Measurements from ENCODE around the gene ECHDC1. TPM values are rescaled to one million over a fixed set of nuclear protein-coding genes. Genes with fewer than 3 reads are reported as not detected.
A peak's percentile ranks its signal among the peaks of the same experiment; 100 is the strongest.

Gene ECHDC1
- total and polyA plus RNA-seq, 2 donors from 2014 or later = 44.4 to 76.7 TPM

GRCh38 chr6:127299522-127300240 is 43.7 kb downstream of the ECHDC1 start:
- no peaks in the 10 kb centered on the region for H3K4me1 ChIP-seq (ENCODE audit: control insufficient read depth in 2 of 3, insufficient read depth in 2 of 3, low read depth in 1 of 3, low read length in 3 of 3)
- H3K27ac ChIP-seq (ENCODE audit: low read depth in 2 of 2, low read length in 2 of 2) = no peak overlapping the region
- no peak overlapping the region for H3K4me3 ChIP-seq (ENCODE audit: low read length in 3 of 3)
- H3K36me3 ChIP-seq (ENCODE audit: control insufficient read depth in 2 of 3, insufficient read depth in 3 of 3, low read length in 3 of 3) = peaks cover 0 to 2% (median 0%) of the 10 kb centered on the region in 3 donors
- TF ChIP-seq CTCF (IDR thresholded peaks at IDR 0.05; ENCODE audit: borderline replicate concordance, extremely low read depth, insufficient read depth) = no peak
- intact Hi-C loops (cut with DNase I) = loop anchor here (10.0 kb wide), 1 partner anchor 245 kb away; no protein-coding TSS in a partner anchor
- H3K9me3 ChIP-seq (ENCODE audit: control insufficient read depth in 2 of 3, insufficient read depth in 1 of 3, low read length in 3 of 3) = no peaks in the 10 kb centered on the region
- FAIRE-seq = no peak
- no peaks in the 10 kb centered on the region for H3K27me3 ChIP-seq (ENCODE audit: control insufficient read depth, insufficient read depth, low read length)
- H3K9ac ChIP-seq (ENCODE audit: low read length in 3 of 3) = no peak overlapping the region
- no peak for DNase-seq

GRCh38 chr6:127298475-127298874 is 44.9 kb downstream of the ECHDC1 start:
- intact Hi-C loops (cut with DNase I) = no loop called here
- Histone ChIP-seq H3K9ac (ENCODE audit: low read length in 3 of 3) (no peak overlapping the region), H3K9me3 (ENCODE audit: control insufficient read depth in 2 of 3, insufficient read depth in 1 of 3, low read length in 3 of 3) (no peaks in the 10 kb centered on the region), H3K27ac (ENCODE audit: low read depth in 2 of 2, low read length in 2 of 2) (no peak overlapping the region), H3K36me3 (ENCODE audit: control insufficient read depth in 2 of 3, insufficient read depth in 3 of 3, low read length in 3 of 3) (peaks cover 0 to 1% (median 0%) of the 10 kb centered on the region in 3 donors), H3K4me3 (ENCODE audit: low read length in 3 of 3) (no peak overlapping the region), H3K27me3 (ENCODE audit: control insufficient read depth, insufficient read depth, low read length) (no peaks in the 10 kb centered on the region), H3K4me1 (ENCODE audit: control insufficient read depth in 2 of 3, insufficient read depth in 2 of 3, low read depth in 1 of 3, low read length in 3 of 3) (no peaks in the 10 kb centered on the region)
- TF ChIP-seq CTCF (IDR thresholded peaks at IDR 0.05; ENCODE audit: borderline replicate concordance, extremely low read depth, insufficient read depth) = no peak
- DNase-seq (no peak), FAIRE-seq (no peak)

GRCh38 chr6:127297502-127298070 is 45.8 kb downstream of the ECHDC1 start:
- Histone ChIP-seq H3K4me1 (ENCODE audit: control insufficient read depth in 2 of 3, insufficient read depth in 2 of 3, low read depth in 1 of 3, low read length in 3 of 3) (no peaks in the 10 kb centered on the region), H3K27ac (ENCODE audit: low read depth in 2 of 2, low read length in 2 of 2) (no peak overlapping the region), H3K36me3 (ENCODE audit: control insufficient read depth in 2 of 3, insufficient read depth in 3 of 3, low read length in 3 of 3) (no peaks in the 10 kb centered on the region), H3K9ac (ENCODE audit: low read length in 3 of 3) (no peak overlapping the region), H3K4me3 (ENCODE audit: low read length in 3 of 3) (no peak overlapping the region), H3K9me3 (ENCODE audit: control insufficient read depth in 2 of 3, insufficient read depth in 1 of 3, low read length in 3 of 3) (no peaks in the 10 kb centered on the region), H3K27me3 (ENCODE audit: control insufficient read depth, insufficient read depth, low read length) (no peaks in the 10 kb centered on the region)
- DNase-seq = peak in 3 of 5 donors; percentile 38 to 64 (median 42)
- no peak for TF ChIP-seq CTCF (IDR thresholded peaks at IDR 0.05; ENCODE audit: borderline replicate concordance, extremely low read depth, insufficient read depth)
- intact Hi-C loops (cut with DNase I) = no loop called here
- no peak for FAIRE-seq
